ENCODE results near the gene PRELID1.
A peak's percentile ranks its signal among the peaks of the same experiment; 100 is the strongest.
"Not testable (repeated sequence)": the region's sequence is repeated elsewhere in the genome, so short reads cannot be mapped to it uniquely, and the experiment has no call there.

Gene PRELID1, protein sequence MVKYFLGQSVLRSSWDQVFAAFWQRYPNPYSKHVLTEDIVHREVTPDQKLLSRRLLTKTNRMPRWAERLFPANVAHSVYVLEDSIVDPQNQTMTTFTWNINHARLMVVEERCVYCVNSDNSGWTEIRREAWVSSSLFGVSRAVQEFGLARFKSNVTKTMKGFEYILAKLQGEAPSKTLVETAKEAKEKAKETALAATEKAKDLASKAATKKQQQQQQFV

DNA sequence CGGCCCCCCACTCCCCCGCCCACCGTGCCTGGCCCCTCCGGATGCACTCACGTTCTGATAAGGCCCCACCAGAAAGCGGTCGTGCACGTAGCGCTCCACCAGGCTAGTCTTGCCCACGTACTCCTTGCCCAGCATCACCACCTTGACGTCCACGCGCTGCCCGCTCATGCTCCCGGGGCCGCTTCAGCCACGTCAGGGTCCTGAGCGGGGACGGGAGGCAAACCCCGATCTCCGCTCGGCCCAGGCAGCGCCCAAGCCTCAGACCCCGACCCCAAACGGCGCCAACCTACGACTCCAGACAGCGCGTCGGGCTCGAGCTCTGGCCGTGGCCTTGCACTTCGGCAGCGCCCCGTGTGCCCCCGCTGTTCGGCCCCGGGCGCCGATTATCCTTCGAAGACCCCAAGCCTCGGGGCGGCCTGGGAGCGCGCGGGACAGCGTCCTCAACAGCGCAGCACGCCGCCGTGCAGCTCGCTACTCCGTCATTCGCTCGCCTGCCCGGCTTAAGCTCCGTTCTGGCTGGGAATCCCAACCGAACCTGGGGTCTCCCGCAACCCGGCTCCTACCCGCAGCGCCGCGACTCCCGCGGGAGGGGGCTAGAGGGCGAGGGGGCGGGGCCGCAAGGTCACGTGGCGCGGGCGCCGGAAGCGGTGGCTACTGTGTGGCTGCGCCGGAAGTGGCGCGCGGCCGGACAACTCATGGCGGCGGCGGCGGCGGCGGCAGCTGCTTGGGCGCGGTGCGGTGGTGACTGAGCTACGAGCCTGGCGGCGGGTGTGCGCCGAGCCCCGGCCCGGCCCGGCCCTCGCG lies at the start of gene PRELID1, which contains the start of gene RAB24:
PRELID1 (plus strand) TSS at position 679 of the 804 bp plus-strand sequence. CDS start 187 bp downstream, outside the sequence.
RAB24 (minus strand) TSS at position 599 of the 804 bp plus-strand sequence; CDS start at position 168, 431 bp downstream.
- DNase-seq (ENCODE audit: low spot score): peak; percentile 88

DNA sequence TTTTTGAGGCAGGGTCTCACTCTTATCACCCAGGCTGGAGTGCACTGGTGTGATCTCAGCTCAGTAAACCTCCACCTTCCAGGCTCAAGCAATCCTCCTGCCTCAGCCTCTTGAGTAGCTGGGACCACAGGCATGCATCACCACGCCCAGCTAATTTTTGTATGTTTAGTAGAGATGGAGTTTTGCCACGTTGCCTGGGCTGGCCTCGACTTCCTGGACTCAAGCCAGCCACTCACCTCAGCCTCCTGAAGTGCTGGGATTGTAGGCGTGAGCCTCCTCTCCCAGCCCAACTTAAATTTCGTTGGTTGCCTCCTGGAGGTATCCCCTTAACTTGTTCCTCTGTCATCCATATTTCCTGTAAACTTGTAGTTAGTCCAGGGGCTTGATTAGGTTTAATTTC lies 47.3 kb upstream of the PRELID1 start:
- no peak for DNase-seq (ENCODE audit: low spot score)

DNA sequence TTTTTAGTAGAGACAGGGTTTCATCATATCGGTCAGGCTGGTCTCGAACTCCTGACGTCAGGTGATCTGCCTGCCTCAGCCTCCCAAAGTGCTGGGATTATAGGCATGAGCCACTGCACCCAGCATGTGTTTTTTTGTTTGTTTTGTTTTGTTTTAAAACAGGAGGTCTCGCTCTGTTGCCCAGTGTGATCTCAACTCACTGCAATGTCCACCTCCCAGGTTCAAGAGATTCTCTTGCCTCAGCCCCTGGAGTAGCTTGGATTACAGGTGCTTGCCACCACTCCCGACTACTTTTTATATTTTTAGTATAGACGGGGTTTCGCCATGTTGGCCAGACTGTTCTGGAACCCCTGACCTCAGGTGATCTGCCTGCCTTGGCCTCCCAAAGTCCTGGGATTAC lies 44.9 kb upstream of the PRELID1 start:
- DNase-seq (ENCODE audit: low spot score): not testable (repeated sequence)

DNA sequence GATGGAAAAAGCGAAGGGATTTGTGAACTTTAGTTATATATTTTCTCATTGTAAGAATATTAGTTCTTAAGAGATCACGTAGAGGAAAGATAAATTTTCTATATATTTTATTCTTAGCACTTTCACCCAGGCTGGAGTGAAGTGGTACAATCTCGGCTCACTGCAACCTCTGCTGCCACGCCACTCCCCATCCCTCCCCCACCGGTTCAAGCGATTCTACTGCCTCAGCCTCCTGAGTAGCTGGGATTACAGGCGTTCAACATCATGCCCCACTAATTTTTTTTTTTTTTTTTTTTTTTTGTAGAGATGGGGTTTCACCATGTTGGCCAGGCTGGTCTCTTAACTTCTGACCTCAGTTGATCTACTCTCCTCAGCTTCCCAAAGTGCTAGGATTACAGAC lies 42.6 kb upstream of the PRELID1 start:
- DNase-seq (ENCODE audit: low spot score): no peak

GRCh38 chr5:177261510-177261909 lies 42.1 kb upstream of the PRELID1 start:
- DNase-seq (ENCODE audit: low spot score): no peak

DNA sequence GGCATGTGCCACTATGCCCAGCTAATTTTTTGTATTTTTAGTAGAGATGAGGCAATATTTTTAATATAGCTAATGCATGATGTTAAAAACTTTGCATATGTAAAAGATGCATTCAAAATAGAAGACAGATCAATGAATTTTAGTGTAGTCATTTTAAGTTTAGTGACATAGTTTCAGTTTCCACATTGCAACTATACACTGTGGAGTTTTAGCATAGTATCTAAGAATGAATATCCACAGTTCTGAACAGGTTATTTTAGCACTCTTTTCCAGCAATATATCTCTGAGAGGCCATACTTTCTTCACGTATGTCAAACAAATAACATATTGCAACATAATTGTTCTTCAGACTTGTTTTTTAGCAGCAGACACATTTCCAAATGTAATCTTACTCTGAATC lies 39.4 kb upstream of the PRELID1 start:
- DNase-seq (ENCODE audit: low spot score): no peak

- no peak for DNase-seq (ENCODE audit: low spot score)
Measured at GRCh38 chr5:177265395-177265794, 38.2 kb upstream of the PRELID1 start.

GRCh38 chr5:177269232-177269895 lies 34.2 kb upstream of the PRELID1 start:
- DNase-seq (ENCODE audit: low spot score): no peak

DNA sequence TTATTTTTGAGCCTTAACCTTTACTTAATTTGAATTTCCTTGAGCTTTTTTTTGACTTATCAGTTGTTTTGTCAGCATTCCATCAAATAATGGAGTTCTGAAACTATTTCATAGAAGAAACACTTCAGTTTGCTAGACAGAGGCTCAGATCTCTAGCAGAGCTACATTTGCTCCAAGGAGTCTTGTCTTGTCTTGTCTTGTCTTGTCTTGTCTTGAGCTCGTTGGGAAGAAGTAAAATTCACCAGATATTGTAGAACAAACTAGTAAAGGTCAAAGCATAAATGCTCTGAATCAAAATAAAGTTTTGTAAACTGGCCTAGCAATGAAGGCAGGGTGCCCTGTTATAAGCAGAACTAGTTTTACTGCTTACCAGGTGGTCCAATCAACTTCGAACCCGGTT lies 33.6 kb upstream of the PRELID1 start:
- no peak for DNase-seq (ENCODE audit: low spot score)

GRCh38 chr5:177270653-177271052 lies 32.9 kb upstream of the PRELID1 start:
- no peak for DNase-seq (ENCODE audit: low spot score)

- no peak for DNase-seq (ENCODE audit: low spot score)
Measured at GRCh38 chr5:177271113-177271512, 32.5 kb upstream of the PRELID1 start.

GRCh38 chr5:177275883-177276282 lies 27.7 kb upstream of the PRELID1 start:
- DNase-seq (ENCODE audit: low spot score): no peak

- no peak for DNase-seq (ENCODE audit: low spot score)
Measured at GRCh38 chr5:177276886-177277285, 26.7 kb upstream of the PRELID1 start.

GRCh38 chr5:177288191-177288590 lies 15.4 kb upstream of the PRELID1 start:
- no peak for DNase-seq (ENCODE audit: low spot score)

DNA sequence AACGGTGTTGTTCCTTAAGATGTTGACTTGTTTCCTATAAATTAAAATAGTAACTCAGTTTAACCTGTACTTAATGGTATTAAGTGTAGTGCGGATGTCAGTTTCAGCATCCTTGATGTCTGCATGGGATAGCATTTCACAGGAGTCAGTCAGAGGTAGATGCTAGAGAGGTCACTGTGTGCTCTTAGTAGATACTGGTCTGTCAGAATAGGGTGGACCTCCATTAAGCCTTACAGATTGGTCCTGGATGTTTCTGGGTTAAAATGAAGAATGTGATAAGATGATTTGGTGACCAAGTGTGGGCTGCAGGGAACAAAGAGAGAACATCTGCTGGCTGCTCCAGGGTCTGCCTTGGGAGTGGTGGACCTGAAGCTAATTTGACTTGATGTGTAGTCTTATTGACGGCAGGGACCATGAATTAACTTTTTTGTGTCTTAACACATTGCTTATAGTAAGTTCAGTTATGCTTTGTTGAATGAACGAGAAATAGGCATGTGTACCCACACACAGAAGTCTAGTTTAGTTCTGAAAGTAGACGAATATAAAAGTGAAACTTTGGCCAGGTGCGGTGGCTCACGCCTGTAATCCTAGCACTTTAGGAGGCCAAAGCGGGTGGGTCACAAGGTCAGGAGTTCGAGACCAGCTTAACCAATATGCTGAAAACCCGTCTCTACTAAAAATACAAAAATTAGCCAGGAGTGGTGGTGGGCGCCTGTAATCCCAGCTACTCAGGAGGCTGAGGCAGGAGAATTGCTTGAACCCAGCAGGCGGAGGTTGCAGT lies 12.6 kb upstream of the PRELID1 start:
- DNase-seq (ENCODE audit: low spot score): peak; percentile 53

DNA sequence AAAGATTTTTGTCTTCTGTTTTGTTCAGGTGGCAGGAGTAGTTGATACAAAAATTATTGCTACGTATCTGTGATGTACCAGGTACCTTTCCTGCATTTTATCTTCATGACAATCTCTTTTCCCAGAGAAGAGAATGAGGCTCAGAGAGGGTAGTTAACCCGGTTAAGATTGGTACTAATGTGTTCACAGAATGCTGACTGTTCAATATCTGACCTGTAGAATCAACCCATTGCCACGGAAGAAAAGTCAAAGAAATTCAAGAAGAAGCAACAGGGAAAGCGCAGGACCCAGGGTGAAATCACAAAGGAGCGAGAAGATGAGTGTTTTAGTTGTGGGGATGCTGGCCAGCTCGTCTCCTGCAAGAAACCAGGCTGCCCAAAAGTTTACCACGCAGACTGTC lies 11.9 kb upstream of the PRELID1 start:
- DNase-seq (ENCODE audit: low spot score): no peak

GRCh38 chr5:177293819-177294581 lies 9.6 kb upstream of the PRELID1 start:
- no peak for DNase-seq (ENCODE audit: low spot score)

- DNase-seq (ENCODE audit: low spot score): no peak
Measured at GRCh38 chr5:177294632-177295031, 9.0 kb upstream of the PRELID1 start.

GRCh38 chr5:177295924-177296323 lies 7.7 kb upstream of the PRELID1 start:
- DNase-seq (ENCODE audit: low spot score): no peak

- DNase-seq (ENCODE audit: low spot score): no peak
Measured at GRCh38 chr5:177296581-177296980, 7.0 kb upstream of the PRELID1 start.

DNA sequence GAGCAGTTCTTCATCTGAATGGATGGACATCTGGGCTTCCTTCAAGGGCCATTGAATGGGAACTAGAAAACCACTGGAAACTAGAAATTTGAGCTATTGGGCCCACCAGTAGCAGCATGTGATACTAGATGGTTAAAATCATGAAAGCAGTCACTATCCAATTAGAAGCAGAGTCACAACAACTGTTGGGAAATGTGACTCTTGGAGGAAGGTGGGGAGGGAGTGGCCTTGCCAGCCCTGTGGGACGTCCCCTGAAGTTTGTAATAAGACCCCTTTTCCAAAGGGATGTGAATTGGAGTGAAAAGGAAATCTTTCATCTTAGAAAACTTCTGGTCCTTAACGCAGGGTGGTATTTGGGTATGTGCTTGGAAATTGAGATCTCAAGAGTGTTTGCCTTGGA lies 5.7 kb upstream of the PRELID1 start:
- no peak for DNase-seq (ENCODE audit: low spot score)
